ENCODE results near the gene STN1. TPM values are rescaled to one million over a fixed set of nuclear protein-coding genes. Genes with fewer than 3 reads are reported as not detected.

The STN1 gene
- total RNA-seq, 1 donor from 2014 or later, result 24.5 TPM

GRCh38 chr10:103901299-103901698 lies 16.7 kb downstream of the STN1 start:
- H3K27ac ChIP-seq, result no peak overlapping the region
- DNase-seq (ENCODE audit: low spot score in 2 of 2), result no peak
- TF ChIP-seq CTCF (IDR thresholded peaks at IDR 0.05), result no peak
- intact Hi-C loops (cut with DNase I), result loop anchor here (10.0 kb wide), 1 partner anchor 354 kb away; the partner anchor contains the start of gene GSTO1
- H3K4me3 ChIP-seq, result no peak overlapping the region
- peaks cover 4 to 16% of the 10 kb centered on the region in 2 donors for H3K4me1 ChIP-seq
- H3K9me3 ChIP-seq, result no peaks in the 10 kb centered on the region
- no peaks in the 10 kb centered on the region for H3K27me3 ChIP-seq
- H3K36me3 ChIP-seq, result peaks cover 26 to 63% of the 10 kb centered on the region in 2 donors

- H3K27ac ChIP-seq, result no peak overlapping the region
These were observed 18.7 kb downstream of the STN1 start for GRCh38 chr10:103899312-103899711.

GRCh38 chr10:103897241-103897774 lies 20.7 kb downstream of the STN1 start:
- Histone ChIP-seq H3K4me3 (no peak overlapping the region), H3K4me1 (peaks cover 4 to 9% of the 10 kb centered on the region in 2 donors), H3K27ac (no peak overlapping the region), H3K27me3 (no peaks in the 10 kb centered on the region), H3K36me3 (peaks cover 22 to 59% of the 10 kb centered on the region in 2 donors), H3K9me3 (no peaks in the 10 kb centered on the region)
- no peak for TF ChIP-seq CTCF (IDR thresholded peaks at IDR 0.05)
- intact Hi-C loops (cut with DNase I), result no loop called here
- DNase-seq (ENCODE audit: low spot score in 2 of 2), result peak in 1 of 2 donors; percentile 28

More at GRCh38 chr10:103899312-103899711, 18.7 kb downstream of the STN1 start:
- Histone ChIP-seq H3K4me1 (peaks cover under 1 to 6% of the 10 kb centered on the region in 2 donors), H3K4me3 (no peak overlapping the region), H3K36me3 (peaks cover 26 to 61% of the 10 kb centered on the region in 2 donors), H3K27me3 (no peaks in the 10 kb centered on the region), H3K9me3 (no peaks in the 10 kb centered on the region)
- TF ChIP-seq CTCF (IDR thresholded peaks at IDR 0.05), result no peak
- intact Hi-C loops (cut with DNase I), result no loop called here
- no peak for DNase-seq (ENCODE audit: low spot score in 2 of 2)

GRCh38 chr10:103896225-103896624 lies 21.8 kb downstream of the STN1 start:
- Histone ChIP-seq H3K27ac (peak overlapping the region; percentile 58 to 61), H3K4me1 (peaks cover 4 to 9% of the 10 kb centered on the region in 2 donors), H3K9me3 (no peaks in the 10 kb centered on the region), H3K27me3 (no peaks in the 10 kb centered on the region), H3K36me3 (peaks cover 26 to 65% of the 10 kb centered on the region in 2 donors), H3K4me3 (no peak overlapping the region)
- intact Hi-C loops (cut with DNase I), result no loop called here
- DNase-seq (ENCODE audit: low spot score in 2 of 2), result no peak
- no peak for TF ChIP-seq CTCF (IDR thresholded peaks at IDR 0.05)

- peaks cover 32 to 66% of the 10 kb centered on the region in 2 donors for H3K36me3 ChIP-seq
- H3K27ac ChIP-seq, result peak overlapping the region; percentile 58 to 61
- no peak for TF ChIP-seq CTCF (IDR thresholded peaks at IDR 0.05)
- intact Hi-C loops (cut with DNase I), result no loop called here
- H3K27me3 ChIP-seq, result no peaks in the 10 kb centered on the region
- peak in 1 of 2 donors; percentile 63 for DNase-seq (ENCODE audit: low spot score in 2 of 2)
- H3K4me3 ChIP-seq, result no peak overlapping the region
- no peaks in the 10 kb centered on the region for H3K9me3 ChIP-seq
- peaks cover 4 to 9% of the 10 kb centered on the region in 2 donors for H3K4me1 ChIP-seq
These were observed 22.4 kb downstream of the STN1 start for GRCh38 chr10:103895411-103896186.

All from ascending aorta (tissue), 2 donors.